ENCODE measurements around the gene GRB2.
A peak's percentile ranks its signal among the peaks of the same experiment; 100 is the strongest.

The GRB2 gene

GRCh38 chr17:75271955-75272847 is 133.3 kb downstream of the GRB2 start:
- no peak for DNase-seq (ENCODE audit: extremely low read depth, low read depth)
- no peak for TF ChIP-seq CTCF (IDR thresholded peaks at IDR 0.05; ENCODE audit: low read depth, low read length)

GRCh38 chr17:75271233-75271954 is 134.1 kb downstream of the GRB2 start:
- DNase-seq (ENCODE audit: extremely low read depth, low read depth): no peak
- peak; percentile 36 for TF ChIP-seq CTCF (IDR thresholded peaks at IDR 0.05; ENCODE audit: low read depth, low read length)

- no peak for TF ChIP-seq CTCF (IDR thresholded peaks at IDR 0.05; ENCODE audit: low read depth, low read length)
- DNase-seq (ENCODE audit: extremely low read depth, low read depth): no peak
Measured at GRCh38 chr17:75270966-75271232, 134.6 kb downstream of the GRB2 start, which contains the start of gene MIF4GD. Gene MIF4GD (minus strand): TSS chr17:75271231. CDS start chr17:75270195, 1,036 bp downstream.

GRCh38 chr17:75270218-75270965 is 135.1 kb downstream of the GRB2 start:
- no peak for DNase-seq (ENCODE audit: extremely low read depth, low read depth)
- TF ChIP-seq CTCF (IDR thresholded peaks at IDR 0.05; ENCODE audit: low read depth, low read length): peak; percentile 62

- no peak for DNase-seq (ENCODE audit: extremely low read depth, low read depth)
- TF ChIP-seq CTCF (IDR thresholded peaks at IDR 0.05; ENCODE audit: low read depth, low read length): no peak
Measured at GRCh38 chr17:75269844-75270217, 135.6 kb downstream of the GRB2 start.

Data from AG09319 (cell line).